HFFc6 (cell line): ENCODE data around the gene ACOT7. TPM values are rescaled to one million over a fixed set of nuclear protein-coding genes. Genes with fewer than 3 reads are reported as not detected.

Experiments
- DNase-seq: peaks from one replicate; pipeline ENCODE4 v3.0.0-alpha.2; 2018
- H3K27ac Mint-ChIP-seq: 2 replicates; pipeline ENCODE4 v1.8.0; 2020; ENCODE audit warnings: mild to moderate bottlenecking, mixed read lengths
- H3K27me3 Mint-ChIP-seq: 2 replicates; pipeline ENCODE4 v1.8.0; 2021; ENCODE audit warnings: mild to moderate bottlenecking, moderate library complexity, mixed read lengths; ENCODE audit not compliant: insufficient read depth
- H3K36me3 Mint-ChIP-seq: 2 replicates; pipeline ENCODE4 v1.8.0; 2021; ENCODE audit warnings: low read depth, mixed read lengths
- H3K4me1 Mint-ChIP-seq: 2 replicates; pipeline ENCODE4 v1.8.0; 2020; ENCODE audit warnings: low read depth, mixed read lengths
- H3K4me3 Mint-ChIP-seq: 2 replicates; pipeline ENCODE4 v1.8.0; 2020; ENCODE audit warnings: mild to moderate bottlenecking, moderate library complexity, mixed read lengths
- H3K9me3 Mint-ChIP-seq: 2 replicates; pipeline ENCODE4 v1.8.0; 2020; ENCODE audit warnings: mild to moderate bottlenecking, mixed read lengths
- total RNA-seq, 6 experiments: library from RNA; stranded (reverse); fragmentation: NEBNext Ultra II Directional; extraction: Animal tissue kit (Norgen Biotek cat#: 25700); gene quantifications; 2 replicates in 1 of 6; 3 replicates in 5 of 6; pipeline ENCODE4 v1.2.3, GENCODE V29; 2021
- TF ChIP-seq, protein P1 (sequence below): fragments of 200-600 bp; sonication (generic); IDR thresholded peaks from 2 replicates; pipeline ENCODE4 v1.5.0; 2021; ENCODE audit warnings: antibody characterized with exemption, mild to moderate bottlenecking

The ACOT7 gene
- total RNA-seq, 6 experiments from 2014 or later = 103 to 125 (median 111) TPM

DNA sequence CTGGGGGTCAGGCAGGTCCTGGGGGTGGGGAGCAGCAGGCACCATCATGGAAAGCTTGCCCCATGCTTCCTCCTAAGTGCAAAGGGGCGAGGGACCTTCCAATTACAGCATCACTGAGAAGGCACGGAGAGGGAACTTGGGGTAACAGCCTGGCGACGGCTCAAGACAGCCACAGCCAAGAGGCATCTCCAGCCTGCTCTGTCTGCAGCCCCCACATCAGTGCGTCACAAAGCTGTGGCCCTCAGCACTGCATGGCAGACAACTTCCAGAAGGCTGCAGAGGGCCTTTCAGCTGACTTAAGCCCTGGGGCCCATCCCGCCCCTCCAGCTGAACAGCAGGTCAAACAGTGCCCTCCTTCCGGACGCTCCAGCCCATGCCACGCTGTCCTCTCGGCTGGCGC lies 119.5 kb downstream of the ACOT7 start:
- Mint-ChIP-seq H3K36me3 (no peaks in the 10 kb centered on the region), H3K4me1 (peaks cover 38% of the 10 kb centered on the region), H3K27ac (no peak overlapping the region), H3K9me3 (no peaks in the 10 kb centered on the region), H3K27me3 (peaks cover 1% of the 10 kb centered on the region), H3K4me3 (no peak overlapping the region)
- TF ChIP-seq, protein P1, sequence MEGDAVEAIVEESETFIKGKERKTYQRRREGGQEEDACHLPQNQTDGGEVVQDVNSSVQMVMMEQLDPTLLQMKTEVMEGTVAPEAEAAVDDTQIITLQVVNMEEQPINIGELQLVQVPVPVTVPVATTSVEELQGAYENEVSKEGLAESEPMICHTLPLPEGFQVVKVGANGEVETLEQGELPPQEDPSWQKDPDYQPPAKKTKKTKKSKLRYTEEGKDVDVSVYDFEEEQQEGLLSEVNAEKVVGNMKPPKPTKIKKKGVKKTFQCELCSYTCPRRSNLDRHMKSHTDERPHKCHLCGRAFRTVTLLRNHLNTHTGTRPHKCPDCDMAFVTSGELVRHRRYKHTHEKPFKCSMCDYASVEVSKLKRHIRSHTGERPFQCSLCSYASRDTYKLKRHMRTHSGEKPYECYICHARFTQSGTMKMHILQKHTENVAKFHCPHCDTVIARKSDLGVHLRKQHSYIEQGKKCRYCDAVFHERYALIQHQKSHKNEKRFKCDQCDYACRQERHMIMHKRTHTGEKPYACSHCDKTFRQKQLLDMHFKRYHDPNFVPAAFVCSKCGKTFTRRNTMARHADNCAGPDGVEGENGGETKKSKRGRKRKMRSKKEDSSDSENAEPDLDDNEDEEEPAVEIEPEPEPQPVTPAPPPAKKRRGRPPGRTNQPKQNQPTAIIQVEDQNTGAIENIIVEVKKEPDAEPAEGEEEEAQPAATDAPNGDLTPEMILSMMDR = no peak
- DNase-seq = no peak

DNA sequence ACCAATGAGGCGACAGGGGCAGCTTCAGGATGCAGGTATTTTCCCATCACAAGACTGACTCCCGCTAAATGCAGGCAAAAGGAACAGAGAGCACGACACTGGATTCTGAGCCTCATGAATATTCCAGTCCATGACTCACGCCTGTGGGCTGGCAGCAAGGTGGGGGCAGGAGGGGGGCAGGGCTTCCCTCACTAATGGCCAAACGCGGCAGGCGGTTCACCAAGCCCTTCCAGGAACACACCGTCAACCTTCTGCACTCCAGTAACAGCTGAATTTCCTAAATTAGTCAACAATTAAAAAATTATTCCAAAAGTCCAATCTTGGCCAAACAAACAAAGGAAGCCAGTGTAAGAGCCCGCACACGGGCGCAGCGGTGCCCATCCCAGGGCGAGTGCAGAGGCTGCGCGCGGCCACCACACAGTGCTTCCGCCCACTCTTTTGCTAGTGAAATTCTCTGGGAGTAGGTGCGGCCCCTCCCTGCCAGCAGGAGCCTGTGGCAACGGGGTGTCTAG lies 120.1 kb downstream of the ACOT7 start:
- Mint-ChIP-seq H3K27ac (no peak overlapping the region), H3K36me3 (no peaks in the 10 kb centered on the region), H3K27me3 (peaks cover 1% of the 10 kb centered on the region), H3K4me1 (peaks cover 38% of the 10 kb centered on the region), H3K4me3 (no peak overlapping the region), H3K9me3 (no peaks in the 10 kb centered on the region)
- TF ChIP-seq, protein P1 = no peak
- DNase-seq = peak; percentile 50

DNA sequence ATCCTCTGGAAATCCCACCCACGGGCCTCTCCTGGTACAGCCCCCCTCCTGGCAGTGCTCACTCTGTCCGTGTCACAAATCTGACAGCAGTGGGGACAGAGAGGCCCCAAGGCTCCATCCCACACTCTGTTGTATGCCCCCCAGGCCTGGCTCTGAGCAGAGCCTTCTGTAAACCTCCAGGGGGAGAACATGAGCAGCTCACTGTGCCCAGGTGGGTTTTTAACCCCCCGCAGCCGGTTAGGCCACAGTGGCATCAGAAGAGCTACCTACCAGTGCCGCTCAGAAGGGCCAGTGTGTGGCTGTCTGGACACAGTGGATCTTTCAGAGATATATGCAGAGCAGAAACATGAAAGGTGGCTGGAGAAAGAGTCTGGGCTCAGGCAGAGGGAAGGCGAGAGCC lies 120.7 kb downstream of the ACOT7 start:
- H3K4me1 Mint-ChIP-seq = peaks cover 44% of the 10 kb centered on the region
- TF ChIP-seq, protein P1 = peak; percentile 36
- H3K27me3 Mint-ChIP-seq = peaks cover 1% of the 10 kb centered on the region
- no peak overlapping the region for H3K27ac Mint-ChIP-seq
- DNase-seq = no peak
- H3K36me3 Mint-ChIP-seq = no peaks in the 10 kb centered on the region
- H3K9me3 Mint-ChIP-seq = no peaks in the 10 kb centered on the region
- H3K4me3 Mint-ChIP-seq = no peak overlapping the region

DNA sequence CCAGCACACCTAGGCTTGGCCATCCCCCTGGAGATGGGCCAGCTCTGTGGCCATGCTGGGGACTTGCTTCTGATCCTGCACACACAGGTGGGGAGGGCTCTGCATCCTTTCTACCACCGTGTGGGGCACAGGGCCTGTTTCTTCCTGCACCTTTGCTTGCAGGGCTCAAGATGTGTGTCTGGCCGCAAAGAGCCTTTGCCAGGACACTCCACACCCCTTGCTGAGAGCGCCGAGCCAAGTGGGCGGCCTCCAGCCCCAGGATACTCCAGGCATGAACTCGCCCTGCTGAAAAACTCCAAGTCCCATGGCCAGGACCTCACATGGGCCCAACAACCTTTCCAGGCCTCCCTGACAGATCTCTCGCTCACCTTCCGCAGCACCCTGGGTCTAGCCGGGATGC lies 121.1 kb downstream of the ACOT7 start:
- TF ChIP-seq, protein P1 = no peak
- peaks cover 48% of the 10 kb centered on the region for H3K4me1 Mint-ChIP-seq
- no peak for DNase-seq
- no peaks in the 10 kb centered on the region for H3K36me3 Mint-ChIP-seq
- H3K27ac Mint-ChIP-seq = no peak overlapping the region
- peaks cover 1% of the 10 kb centered on the region for H3K27me3 Mint-ChIP-seq
- no peaks in the 10 kb centered on the region for H3K9me3 Mint-ChIP-seq
- H3K4me3 Mint-ChIP-seq = no peak overlapping the region

DNA sequence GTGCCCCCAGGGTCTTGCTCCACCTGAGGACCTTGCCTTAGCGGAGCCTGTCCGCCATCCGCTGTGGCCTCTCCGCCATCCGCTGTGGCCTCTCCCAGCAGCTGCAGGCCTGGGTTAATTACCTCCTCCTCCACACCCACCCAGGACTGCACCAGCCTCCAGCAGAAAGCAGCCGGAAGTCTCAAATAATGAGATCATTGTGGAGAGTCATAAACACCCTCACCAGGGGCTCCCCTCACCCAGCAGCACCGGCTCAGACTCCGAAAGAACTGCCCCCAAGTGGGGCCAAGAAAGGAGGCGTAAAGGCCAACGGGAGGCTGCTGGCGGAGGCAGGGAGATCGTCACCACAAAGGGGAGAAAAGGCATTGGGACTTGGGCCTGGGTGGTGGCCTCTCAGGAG lies 122.0 kb downstream of the ACOT7 start:
- H3K4me1 Mint-ChIP-seq = peaks cover 48% of the 10 kb centered on the region
- no peaks in the 10 kb centered on the region for H3K9me3 Mint-ChIP-seq
- TF ChIP-seq, protein P1 = no peak
- no peak overlapping the region for H3K4me3 Mint-ChIP-seq
- H3K27ac Mint-ChIP-seq = no peak overlapping the region
- peaks cover 1% of the 10 kb centered on the region for H3K27me3 Mint-ChIP-seq
- no peaks in the 10 kb centered on the region for H3K36me3 Mint-ChIP-seq
- DNase-seq = no peak

DNA sequence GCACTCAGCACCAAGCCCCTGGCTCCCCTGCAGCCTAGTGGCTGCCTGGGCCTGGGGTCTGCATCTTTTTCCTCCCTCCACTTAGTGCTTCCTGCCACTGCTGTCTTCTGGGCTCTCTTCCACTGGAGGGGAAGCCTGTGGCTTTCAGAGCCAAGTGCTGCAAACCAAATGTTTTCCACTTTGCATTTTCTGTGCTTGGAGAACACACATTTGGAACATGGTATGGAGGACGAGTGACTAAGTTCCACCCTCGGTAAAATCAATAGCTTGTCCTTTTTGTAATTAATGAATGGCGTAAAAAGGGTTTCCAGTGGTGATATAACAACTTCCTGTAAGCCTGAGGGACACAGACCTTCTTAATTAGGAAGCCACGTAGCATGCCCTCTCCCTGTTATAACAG lies 122.6 kb downstream of the ACOT7 start:
- Mint-ChIP-seq H3K9me3 (no peaks in the 10 kb centered on the region), H3K4me1 (peaks cover 42% of the 10 kb centered on the region), H3K36me3 (no peaks in the 10 kb centered on the region), H3K27me3 (no peaks in the 10 kb centered on the region; the same call in none of the 2 replicates), H3K27ac (no peak overlapping the region), H3K4me3 (no peak overlapping the region)
- TF ChIP-seq, protein P1 = no peak
- no peak for DNase-seq
